GM19438 (cell line): ENCODE data around the gene LRRC74B.
"Not testable (repeated sequence)": the region's sequence is repeated elsewhere in the genome, so short reads cannot be mapped to it uniquely, and the experiment has no call there.

ENCODE experiments used
- ATAC-seq: cut with Tn5 transposase; IDR thresholded peaks from one replicate; pipeline ENCODE4 v1.9.1; 2021; ENCODE audit warnings: low read depth; ENCODE audit not compliant: unreplicated experiment

The LRRC74B gene

GRCh38 chr22:21051831-21052400 is 6.2 kb downstream of the LRRC74B start:
- no peak for ATAC-seq

DNA sequence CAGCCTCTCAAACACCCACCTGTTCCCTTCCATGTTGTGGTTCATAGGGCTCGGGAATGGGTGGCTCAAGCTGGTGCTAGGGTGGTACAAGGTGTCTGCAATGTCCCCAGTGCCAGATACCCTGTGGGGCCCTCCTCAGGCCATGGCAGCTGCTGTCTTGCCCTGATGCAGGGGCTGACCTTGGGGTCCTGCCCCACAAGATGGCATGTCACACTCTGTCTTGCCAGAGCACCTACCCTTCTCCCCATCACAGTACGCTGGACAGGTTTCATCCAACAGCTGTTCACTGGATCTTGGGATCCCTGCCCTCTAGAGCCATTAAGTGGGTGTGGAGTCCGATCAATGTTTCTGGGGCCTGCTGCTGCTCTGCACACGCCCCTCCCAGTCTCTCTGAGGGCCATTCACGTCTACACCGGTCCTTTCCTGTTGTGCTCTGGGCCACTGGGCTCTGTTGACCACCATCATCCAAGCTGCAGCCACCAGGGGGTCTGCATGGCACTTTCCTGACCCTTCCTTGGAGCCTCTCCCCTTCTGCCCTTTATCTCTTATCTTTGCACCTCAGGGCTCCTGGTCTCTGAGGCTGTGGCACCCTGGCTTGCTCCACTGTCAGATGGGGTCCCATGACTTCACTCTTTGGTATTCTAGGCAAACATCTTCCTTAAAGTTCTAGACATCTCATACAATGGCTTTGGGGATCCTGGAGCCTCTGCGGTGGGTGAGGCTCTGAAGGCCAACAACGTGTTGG is 7.1 kb downstream of the LRRC74B start:
- ATAC-seq: no peak

DNA sequence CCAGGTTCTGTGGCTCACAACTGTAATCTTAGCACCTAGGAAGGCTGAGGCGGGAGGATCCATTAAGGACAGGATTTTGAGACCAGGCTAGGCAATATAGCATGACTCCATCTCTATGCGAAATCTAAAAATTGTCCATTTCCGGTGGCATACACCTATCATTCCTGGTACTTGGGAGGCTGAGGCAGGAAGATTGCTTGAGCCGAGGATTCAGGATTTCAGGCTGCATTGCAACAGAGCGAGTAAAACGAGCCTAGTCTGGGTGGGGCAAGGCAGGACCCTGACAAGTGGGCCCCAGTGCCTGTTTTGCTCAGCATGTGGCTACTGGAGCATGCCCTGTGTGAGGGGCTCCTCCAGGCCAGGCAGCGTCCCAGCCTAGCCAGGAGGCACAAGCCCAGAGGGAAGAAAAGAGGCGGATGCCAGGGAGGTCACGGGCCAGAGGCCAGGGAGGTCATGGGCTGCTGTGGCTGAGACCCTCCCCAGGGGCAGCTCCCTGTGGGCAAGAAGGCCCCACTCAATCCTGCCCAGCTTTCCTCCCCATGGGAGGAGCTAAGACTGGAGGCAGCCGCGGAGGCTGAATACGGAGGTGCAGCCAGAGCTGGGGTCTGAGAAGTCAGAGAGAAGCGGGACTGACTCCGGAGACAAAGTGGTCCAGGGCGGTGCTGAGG is 8.4 kb downstream of the LRRC74B start:
- no peak for ATAC-seq

- ATAC-seq: no peak
Observed at GRCh38 chr22:21054714-21055563, 9.2 kb downstream of the LRRC74B start.

DNA sequence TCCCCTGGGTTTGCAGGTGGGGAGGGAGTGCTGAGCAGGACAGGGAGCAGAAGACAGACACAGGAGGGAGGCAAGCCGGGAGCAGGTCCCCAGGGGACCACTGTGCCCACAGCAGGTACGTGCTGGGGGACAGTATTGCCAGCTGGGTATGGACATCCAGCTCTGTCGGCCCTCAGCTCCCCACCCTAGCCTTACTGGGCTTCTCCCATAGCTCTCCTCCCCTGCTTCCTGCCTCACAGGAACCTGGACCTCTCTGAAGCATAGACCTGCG is 9.8 kb downstream of the LRRC74B start:
- ATAC-seq: no peak

DNA sequence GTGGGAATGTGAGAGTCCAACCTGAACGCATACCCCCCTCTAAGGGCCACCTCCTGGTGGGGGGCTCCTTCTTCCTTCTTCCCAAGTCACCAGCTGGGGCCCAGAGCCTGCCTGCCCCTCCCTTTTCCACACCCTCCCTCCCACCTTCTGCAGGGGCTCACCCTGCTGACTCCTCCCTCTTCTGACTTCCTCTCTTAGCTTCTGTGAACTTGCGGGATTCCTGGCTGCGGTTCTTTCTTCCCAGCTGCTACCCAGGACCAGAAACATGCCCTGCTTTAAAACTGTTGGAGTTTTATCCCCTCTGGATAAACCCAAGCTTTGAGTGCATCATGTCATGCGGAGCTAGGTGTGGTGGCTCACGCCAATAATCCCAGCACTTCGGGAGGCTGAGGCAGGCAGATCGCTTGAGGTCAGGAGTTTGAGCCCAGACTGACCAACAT is 10.2 kb downstream of the LRRC74B start:
- no peak for ATAC-seq

GRCh38 chr22:21060363-21060762 is 14.6 kb downstream of the LRRC74B start:
- not testable (repeated sequence) for ATAC-seq

DNA sequence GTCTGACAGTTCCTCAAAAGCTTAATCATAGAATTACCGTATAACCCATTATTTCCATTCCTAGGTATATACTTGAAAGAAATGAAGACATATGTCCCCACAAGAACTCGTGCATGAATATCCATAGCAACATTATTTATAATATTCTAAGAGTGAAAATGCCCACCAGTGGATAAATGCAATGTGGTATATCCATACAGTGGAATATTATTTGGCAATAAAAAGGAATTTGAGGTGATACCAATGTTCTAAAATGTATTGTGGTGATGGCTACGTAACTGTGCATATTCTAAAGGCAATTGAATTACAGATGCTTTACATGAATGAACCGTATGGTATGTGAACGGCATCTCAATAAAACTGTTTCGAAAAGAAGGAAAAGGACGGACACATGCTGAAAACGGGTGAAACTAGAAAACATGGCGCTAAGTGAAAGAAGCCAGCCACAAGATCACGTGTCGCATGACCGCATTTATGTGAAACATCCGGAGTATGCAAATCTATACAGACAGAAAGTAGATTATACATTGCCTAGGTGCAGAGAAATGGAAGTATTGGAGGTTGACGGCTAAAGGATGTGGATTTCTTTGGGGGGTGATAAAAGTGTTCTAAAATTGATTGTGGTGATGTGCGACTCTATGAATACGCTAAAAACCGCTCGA is 16.0 kb downstream of the LRRC74B start:
- ATAC-seq: not testable (repeated sequence)

- ATAC-seq: not testable (repeated sequence)
Observed at GRCh38 chr22:21064425-21064824, 18.7 kb downstream of the LRRC74B start.

GRCh38 chr22:21064917-21065864 is 19.4 kb downstream of the LRRC74B start:
- no peak for ATAC-seq

DNA sequence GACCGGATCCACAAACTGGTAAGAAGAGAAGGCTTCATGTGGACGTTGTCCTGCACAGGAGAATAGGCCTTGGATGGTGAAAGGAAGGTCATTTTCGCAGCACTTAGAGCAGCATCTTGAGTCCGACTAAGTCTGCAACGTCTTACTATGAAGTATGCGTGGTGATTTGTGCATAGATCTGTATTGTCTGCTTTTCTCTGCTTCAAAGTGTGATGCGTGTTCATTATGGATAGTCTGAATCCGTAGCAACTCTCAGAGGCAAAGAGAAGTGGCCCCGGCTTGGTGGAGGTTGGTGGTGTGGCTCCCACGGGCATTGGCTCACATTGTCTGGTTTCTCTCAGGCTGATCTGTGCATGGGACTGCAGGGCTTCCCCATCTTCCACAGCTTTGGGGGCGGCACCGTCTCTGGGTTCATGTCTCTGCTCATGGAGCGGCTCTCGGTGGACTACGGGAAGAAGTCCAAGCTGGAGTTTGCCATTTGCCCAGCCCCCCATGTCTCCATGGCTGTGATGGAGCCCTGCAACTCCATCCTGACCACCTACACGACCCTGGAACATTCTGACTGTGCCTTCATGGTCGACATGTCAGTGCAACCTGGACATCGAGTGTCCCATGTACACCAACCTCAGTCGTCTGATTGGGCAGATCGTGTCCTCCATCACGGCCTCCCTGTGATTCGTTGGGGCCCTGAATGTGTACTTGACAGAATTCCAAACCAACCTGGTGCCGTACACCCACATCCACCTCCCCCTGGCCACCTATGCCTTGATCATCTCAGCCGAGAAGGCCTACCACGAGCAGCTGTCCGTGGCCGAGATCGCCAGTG is 21.5 kb downstream of the LRRC74B start:
- ATAC-seq: no peak

- ATAC-seq: no peak
Observed at GRCh38 chr22:21067901-21068680, 22.3 kb downstream of the LRRC74B start.

DNA sequence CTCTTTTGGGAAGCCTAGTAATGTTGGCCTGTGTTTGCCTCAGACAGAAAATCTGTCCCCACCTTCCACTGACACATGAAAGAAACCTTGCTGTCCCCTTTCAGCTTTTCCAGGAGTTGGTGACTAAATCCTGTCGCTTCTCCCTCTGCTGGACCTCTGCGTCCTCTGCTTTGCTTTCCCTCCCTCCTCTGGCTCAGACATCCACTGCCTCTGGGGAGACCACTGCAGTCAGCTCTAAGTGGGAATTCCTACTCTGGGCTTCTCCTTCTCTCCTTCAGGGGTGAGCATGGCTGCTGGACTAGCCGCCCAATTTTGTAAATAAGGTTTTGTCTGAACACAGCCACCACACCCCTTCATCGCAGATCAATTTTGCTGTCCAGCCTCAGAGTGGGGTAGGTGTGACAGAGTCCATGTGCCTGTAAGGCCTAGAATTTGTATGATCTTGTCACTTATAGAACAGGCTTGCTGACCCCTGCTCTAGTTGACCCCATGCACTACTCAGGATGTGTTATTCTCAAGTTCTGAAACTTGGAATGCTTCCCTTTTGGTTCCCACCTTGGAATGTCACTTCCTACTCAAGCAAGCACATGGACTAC is 23.0 kb downstream of the LRRC74B start:
- no peak for ATAC-seq

DNA sequence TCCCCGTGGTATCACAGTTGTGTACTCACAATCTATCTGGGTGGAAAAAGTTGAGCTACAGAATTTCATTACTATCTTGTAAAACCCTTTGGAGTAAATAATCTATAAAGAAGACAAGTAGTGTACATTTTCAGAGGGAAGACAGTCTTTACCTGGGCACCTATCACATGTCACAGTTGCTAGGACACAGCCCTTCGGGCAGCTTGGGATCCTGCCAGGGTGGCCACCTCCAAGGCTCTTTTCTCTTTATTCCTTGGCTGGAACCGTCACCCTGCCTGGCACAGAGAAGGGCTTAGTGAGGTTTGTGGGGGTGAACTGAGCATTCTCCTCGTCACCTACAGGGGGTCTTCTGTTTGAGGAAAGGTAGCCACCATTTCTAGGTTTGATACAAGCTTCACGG is 23.6 kb downstream of the LRRC74B start:
- no peak for ATAC-seq

- ATAC-seq: no peak
Observed at GRCh38 chr22:21070690-21071615, 25.2 kb downstream of the LRRC74B start.

DNA sequence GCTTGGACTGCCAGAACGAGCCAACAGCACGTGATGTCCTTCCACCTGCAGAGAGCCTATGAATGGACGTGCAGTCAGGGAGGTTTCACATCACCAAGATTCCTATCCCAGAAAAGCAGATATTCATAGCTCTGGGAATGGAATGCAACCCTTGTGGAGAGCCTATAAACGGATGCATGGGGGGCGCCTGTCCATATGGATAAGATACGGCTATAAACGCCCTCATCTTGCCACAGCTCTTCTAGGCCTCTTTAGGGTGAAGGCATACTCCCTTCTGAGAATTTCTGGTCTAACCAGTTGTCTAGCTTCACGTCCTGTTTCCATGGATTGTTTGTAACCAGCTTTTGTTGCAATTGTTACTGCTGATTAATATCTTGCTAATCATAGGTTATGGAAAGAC is 26.1 kb downstream of the LRRC74B start:
- not testable (repeated sequence) for ATAC-seq
